KMS-11 (cell line): ENCODE results near the gene MAP2K4.

Experiments
- H2AFZ ChIP-seq: fragments of 200-600 bp; sonication (generic); 2 replicates; pipeline ENCODE4 v1.6.1; 2016; ENCODE audit warnings: antibody characterized with exemption, mixed run types, low read depth
- H3K27ac ChIP-seq: fragments of 200-600 bp; sonication (generic); 2 replicates; pipeline ENCODE4 v1.6.1; 2016; ENCODE audit warnings: mild to moderate bottlenecking, mixed run types
- H3K27me3 ChIP-seq: fragments of 200-600 bp; sonication (generic); 2 replicates; pipeline ENCODE4 v1.6.1; 2017; ENCODE audit warnings: mild to moderate bottlenecking, low read depth, mixed run types, moderate library complexity; ENCODE audit not compliant: insufficient read depth
- H3K36me3 ChIP-seq: fragments of 200-600 bp; sonication (generic); 2 replicates; pipeline ENCODE4 v1.6.1; 2017; ENCODE audit warnings: mild to moderate bottlenecking, mixed run types; ENCODE audit not compliant: insufficient read depth
- H3K4me1 ChIP-seq: fragments of 200-600 bp; sonication (generic); 2 replicates; pipeline ENCODE4 v1.6.1; 2016; ENCODE audit warnings: mild to moderate bottlenecking, low read depth, mixed run types; ENCODE audit not compliant: poor library complexity, severe bottlenecking
- H3K4me2 ChIP-seq: fragments of 200-600 bp; sonication (generic); 2 replicates; pipeline ENCODE4 v1.7.0; 2016; ENCODE audit warnings: mild to moderate bottlenecking, mixed run types
- H3K4me3 ChIP-seq: fragments of 200-600 bp; sonication (generic); IDR thresholded peaks from 2 replicates; pipeline ENCODE4 v1.6.1; 2017; ENCODE audit warnings: low read depth, low read length, mixed read lengths; ENCODE audit not compliant: insufficient read depth
- H3K79me2 ChIP-seq: fragments of 200-600 bp; sonication (generic); 2 replicates; pipeline ENCODE4 v1.6.1; 2016; ENCODE audit warnings: low read depth, mixed run types; ENCODE audit not compliant: insufficient read depth
- H3K9ac ChIP-seq: fragments of 200-600 bp; sonication (generic); 2 replicates; pipeline ENCODE4 v1.6.1; 2016; ENCODE audit warnings: mild to moderate bottlenecking, mixed run types
- H4K20me1 ChIP-seq: fragments of 200-600 bp; sonication (generic); 2 replicates; pipeline ENCODE4 v1.6.1; 2016; ENCODE audit warnings: mild to moderate bottlenecking, mixed run types; ENCODE audit not compliant: insufficient read depth
- CTCF ChIP-seq: fragments of 200-600 bp; sonication (generic); conservative IDR thresholded peaks from 2 replicates; pipeline ENCODE4 v1.6.1; 2017; ENCODE audit warnings: low read depth, mild to moderate bottlenecking, antibody characterized with exemption, low read length, moderate library complexity, mixed read lengths

The MAP2K4 gene

GRCh38 chr17:12027658-12028057 is 7.0 kb downstream of the MAP2K4 start:
- Histone ChIP-seq H3K36me3 (no peaks in the 10 kb centered on the region), H4K20me1 (no peaks in the 10 kb centered on the region)

GRCh38 chr17:12028611-12029010 is 7.9 kb downstream of the MAP2K4 start:
- no peaks in the 10 kb centered on the region for H3K79me2 ChIP-seq
- no peak for TF ChIP-seq CTCF

More at GRCh38 chr17:12027658-12028057, 7.0 kb downstream of the MAP2K4 start:
- Histone ChIP-seq H3K4me3 (no peak overlapping the region), H3K79me2 (no peaks in the 10 kb centered on the region), H3K27ac (no peak overlapping the region), H3K9ac (no peak overlapping the region), H2AFZ (no peak overlapping the region), H3K4me1 (no peaks in the 10 kb centered on the region), H3K4me2 (no peak overlapping the region), H3K27me3 (no peaks in the 10 kb centered on the region)
- no peak for TF ChIP-seq CTCF

GRCh38 chr17:12034538-12034937 is 13.9 kb downstream of the MAP2K4 start:
- Histone ChIP-seq H3K4me1 (no peaks in the 10 kb centered on the region), H4K20me1 (no peaks in the 10 kb centered on the region), H3K9ac (no peak overlapping the region), H3K36me3 (no peaks in the 10 kb centered on the region), H3K79me2 (no peaks in the 10 kb centered on the region), H3K4me3 (no peak overlapping the region), H3K27ac (no peak overlapping the region), H3K4me2 (no peak overlapping the region), H2AFZ (no peak overlapping the region), H3K27me3 (no peaks in the 10 kb centered on the region)
- TF ChIP-seq CTCF: no peak

More at GRCh38 chr17:12028611-12029010, 7.9 kb downstream of the MAP2K4 start:
- Histone ChIP-seq H3K27me3 (no peaks in the 10 kb centered on the region), H3K4me1 (no peaks in the 10 kb centered on the region), H4K20me1 (no peaks in the 10 kb centered on the region), H3K9ac (no peak overlapping the region), H2AFZ (no peak overlapping the region), H3K4me3 (no peak overlapping the region), H3K4me2 (no peak overlapping the region), H3K27ac (no peak overlapping the region), H3K36me3 (no peaks in the 10 kb centered on the region)

- Histone ChIP-seq H4K20me1 (no peaks in the 10 kb centered on the region), H3K36me3 (no peaks in the 10 kb centered on the region), H3K79me2 (no peaks in the 10 kb centered on the region), H3K9ac (no peak overlapping the region), H3K4me3 (no peak overlapping the region), H3K4me1 (no peaks in the 10 kb centered on the region), H3K27me3 (no peaks in the 10 kb centered on the region), H3K4me2 (no peak overlapping the region), H3K27ac (no peak overlapping the region), H2AFZ (no peak overlapping the region)
- TF ChIP-seq CTCF: no peak
Observed at GRCh38 chr17:12035673-12036072, 15.0 kb downstream of the MAP2K4 start.
